PFSK-1 (cell line): Measurements from ENCODE around the gene TRAM2.

Experiments used
- POLR2AphosphoS5 ChIP-seq: IDR thresholded peaks from 2 replicates; pipeline ENCODE4 v1.6.1; 2012; ENCODE audit warnings: low read depth, mild to moderate bottlenecking, control low read depth, low read length, moderate library complexity
- REST ChIP-seq, 2 experiments: IDR thresholded peaks; 2 replicates each; pipeline versions ENCODE4 v1.6.1 to v1.8.0; 2011 to 2012; ENCODE audit warnings: low read depth in 2 of 2, low read length in 2 of 2, control low read depth in 1 of 2, inconsistent platforms in 1 of 2, mild to moderate bottlenecking in 1 of 2, moderate library complexity in 1 of 2; ENCODE audit not compliant: insufficient read depth in 1 of 2
- SIN3A ChIP-seq: IDR thresholded peaks from 2 replicates; pipeline ENCODE4 v1.6.1; 2012; ENCODE audit warnings: mild to moderate bottlenecking, low read length, moderate library complexity, borderline replicate concordance; ENCODE audit not compliant: insufficient read depth
- TAF1 ChIP-seq: IDR thresholded peaks from 2 replicates; pipeline ENCODE4 v1.6.1; 2012; ENCODE audit warnings: low read length, control low read depth, borderline replicate concordance; ENCODE audit not compliant: insufficient read depth

DNA sequence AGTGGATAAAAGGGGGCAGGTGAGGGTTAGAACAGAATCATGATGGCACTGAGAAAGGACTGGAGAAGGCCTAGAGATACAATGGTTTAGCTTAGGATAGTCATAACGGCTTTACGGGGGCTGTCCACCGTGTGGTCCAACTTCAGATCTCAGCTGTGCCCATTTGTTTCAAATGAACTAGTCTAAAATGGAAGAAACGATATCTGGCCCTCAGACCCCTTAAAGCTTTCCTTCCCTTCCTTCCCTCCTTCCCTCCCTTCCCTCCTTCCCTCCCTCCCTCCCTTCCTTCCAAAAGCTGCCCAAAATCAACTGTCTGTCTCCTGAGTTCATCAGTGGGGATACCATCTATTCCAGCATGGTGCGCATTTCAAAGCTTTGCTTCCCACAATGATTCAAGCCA lies 27.9 kb downstream of the TRAM2 start:
- TF ChIP-seq REST (IDR thresholded peaks at IDR 0.05; ENCODE audit: insufficient read depth in 1 of 2, low read depth in 2 of 2, low read length in 2 of 2) = no peak
- TF ChIP-seq SIN3A = no peak
- no peak for TF ChIP-seq POLR2AphosphoS5
- TF ChIP-seq TAF1 = no peak
